ENCODE data around the gene POLR1B.
"Not testable (repeated sequence)": the region's sequence is repeated elsewhere in the genome, so short reads cannot be mapped to it uniquely, and the experiment has no call there.

Gene POLR1B

GRCh38 chr2:112602917-112603316 lies 60.7 kb downstream of the POLR1B start:
- no peak for DNase-seq

- no peak for DNase-seq
Observed at GRCh38 chr2:112603731-112604130, 61.5 kb downstream of the POLR1B start.

- DNase-seq: no peak
Observed at GRCh38 chr2:112604952-112605351, 62.7 kb downstream of the POLR1B start.

GRCh38 chr2:112605926-112606325 lies 63.7 kb downstream of the POLR1B start:
- DNase-seq: no peak

GRCh38 chr2:112606547-112606946 lies 64.3 kb downstream of the POLR1B start:
- no peak for DNase-seq

GRCh38 chr2:112607680-112608438 lies 65.6 kb downstream of the POLR1B start:
- no peak for DNase-seq

GRCh38 chr2:112609320-112609719 lies 67.1 kb downstream of the POLR1B start:
- DNase-seq: not testable (repeated sequence)

GRCh38 chr2:112612283-112612682 lies 70.0 kb downstream of the POLR1B start:
- not testable (repeated sequence) for DNase-seq

- no peak for DNase-seq
Observed at GRCh38 chr2:112614201-112614840, 72.1 kb downstream of the POLR1B start.

- no peak for DNase-seq
Observed at GRCh38 chr2:112615051-112615450, 72.8 kb downstream of the POLR1B start.

GRCh38 chr2:112615798-112616197 lies 73.5 kb downstream of the POLR1B start:
- DNase-seq: not testable (repeated sequence)

GRCh38 chr2:112618383-112618782 lies 76.1 kb downstream of the POLR1B start:
- DNase-seq: no peak

- no peak for DNase-seq
Observed at GRCh38 chr2:112621790-112622527, 79.7 kb downstream of the POLR1B start.

- DNase-seq: no peak
Observed at GRCh38 chr2:112622528-112622849, 80.2 kb downstream of the POLR1B start.

- peak; percentile 72 for DNase-seq
Observed at GRCh38 chr2:112623913-112624777, 81.9 kb downstream of the POLR1B start.

GRCh38 chr2:112625474-112626114 lies 83.3 kb downstream of the POLR1B start:
- no peak for DNase-seq

GRCh38 chr2:112626604-112627059 lies 84.4 kb downstream of the POLR1B start:
- peak; percentile 50 for DNase-seq
